Upper lobe of left lung (tissue), 4 donors: ENCODE measurements around the gene KRTAP9-6.

Experiments used
- CTCF ChIP-seq, 6 experiments: fragments of 450-650 bp in 4 of 6; fragments of 200-600 bp in 2 of 6; sonication (generic) in 2 of 6; IDR thresholded peaks; one replicate each; pipeline ENCODE4 v1.5.1; 2016 to 2019; ENCODE audit warnings: antibody characterized with exemption in 6 of 6
- POLR2A ChIP-seq, 4 donors: fragments of 450-650 bp; IDR thresholded peaks; one replicate each; pipeline ENCODE4 v1.5.1; 2016 to 2017; ENCODE audit warnings: antibody characterized with exemption in 4 of 4, mild to moderate bottlenecking in 2 of 4
- POLR2AphosphoS5 ChIP-seq, 2 donors: sonication (generic); formaldehyde crosslinking; IDR thresholded peaks; one replicate each; pipeline ENCODE4 v1.5.1; 2017; ENCODE audit warnings: antibody characterized with exemption in 2 of 2

GRCh38 chr17:41231731-41232130, 33.4 kb upstream of the KRTAP9-6 start:
- no peak for TF ChIP-seq CTCF (IDR thresholded peaks at IDR 0.05)
- TF ChIP-seq POLR2A (IDR thresholded peaks at IDR 0.05) = no peak
- no peak for TF ChIP-seq POLR2AphosphoS5 (IDR thresholded peaks at IDR 0.05)
